Endodermal cell (in vitro differentiated cells): Measurements from ENCODE around the gene PYY. TPM values are rescaled to one million over a fixed set of nuclear protein-coding genes. Genes with fewer than 3 reads are reported as not detected.
"Not testable (repeated sequence)": the region's sequence is repeated elsewhere in the genome, so short reads cannot be mapped to it uniquely, and the experiment has no call there.

Experiments used
- DNase-seq: peaks from one replicate; pipeline ENCODE4 v3.0.0-alpha.2; 2017
- H3K27ac ChIP-seq: 2 replicates; pipeline ENCODE4 v1.5.1; 2013; ENCODE audit warnings: mild to moderate bottlenecking, low read depth, low read length, moderate library complexity
- H3K27me3 ChIP-seq: 2 replicates; pipeline ENCODE4 v1.6.1; 2013; ENCODE audit warnings: mild to moderate bottlenecking, low read length, moderate library complexity; ENCODE audit not compliant: insufficient read depth, control insufficient read depth, poor library complexity, severe bottlenecking
- H3K36me3 ChIP-seq: 2 replicates; pipeline ENCODE4 v1.7.0; 2013; ENCODE audit warnings: mild to moderate bottlenecking, low read length, moderate library complexity; ENCODE audit not compliant: control insufficient read depth, insufficient read depth
- H3K4me1 ChIP-seq: one replicate; pipeline ENCODE4 v1.7.0; 2013; ENCODE audit warnings: low read length; ENCODE audit not compliant: control insufficient read depth, insufficient read depth
- H3K4me3 ChIP-seq: 2 replicates; pipeline ENCODE4 v1.5.1; 2013; ENCODE audit warnings: mild to moderate bottlenecking, low read length, moderate library complexity
- H3K9ac ChIP-seq: 2 replicates; pipeline ENCODE4 v1.6.1; 2013; ENCODE audit warnings: mild to moderate bottlenecking, low read length, moderate library complexity; ENCODE audit not compliant: poor library complexity, severe bottlenecking; ENCODE audit errors: extremely low read depth
- H3K9me3 ChIP-seq: 2 replicates; pipeline ENCODE4 v1.6.1; 2013; ENCODE audit warnings: mild to moderate bottlenecking, low read length, moderate library complexity; ENCODE audit not compliant: control insufficient read depth
- H3K27ac Mint-ChIP-seq: 2 replicates; pipeline ENCODE4 v1.8.0; 2020; ENCODE audit warnings: mixed read lengths
- H3K27me3 Mint-ChIP-seq: 2 replicates; pipeline ENCODE4 v1.8.0; 2021; ENCODE audit warnings: mild to moderate bottlenecking, mixed read lengths; ENCODE audit not compliant: insufficient read depth
- H3K36me3 Mint-ChIP-seq: 2 replicates; pipeline ENCODE4 v1.8.0; 2020; ENCODE audit warnings: low read depth, mixed read lengths
- H3K4me1 Mint-ChIP-seq: 2 replicates; pipeline ENCODE4 v1.8.0; 2020; ENCODE audit warnings: mixed read lengths
- H3K4me3 Mint-ChIP-seq: 2 replicates; pipeline ENCODE4 v1.8.0; 2020; ENCODE audit warnings: mild to moderate bottlenecking, moderate library complexity, mixed read lengths
- H3K9me3 Mint-ChIP-seq: 2 replicates; pipeline ENCODE4 v1.8.0; 2020; ENCODE audit warnings: mild to moderate bottlenecking, mixed read lengths
- WGBS, 2 experiments: methylation state at CpG; one replicate each; pipeline versions ENCODE4 v1.1.5 to v1.1.7; 2013; ENCODE audit warnings: missing lambda C conversion rate in 2 of 2, mixed read lengths in 1 of 2; ENCODE audit not compliant: insufficient coverage in 1 of 2, insufficient read length in 1 of 2; 5-methylcytosine and 5-hydroxymethylcytosine counted together
- total RNA-seq, 2 donors: library from RNA; stranded (reverse); fragmentation: NEBNext Ultra II Directional in 1 of 2; extraction: Animal tissue kit (Norgen Biotek cat#: 25700) in 1 of 2; gene quantifications; 2 replicates in 1 of 2; 3 replicates in 1 of 2; pipeline ENCODE4 v1.2.1, GENCODE V29; 2021
- TF ChIP-seq, protein P1 (sequence below): fragments of 200-600 bp; sonication (generic); conservative IDR thresholded peaks from 2 replicates; pipeline ENCODE4 v1.5.0; 2021; ENCODE audit warnings: antibody characterized with exemption, mild to moderate bottlenecking

PYY gene
- total RNA-seq, 2 donors from 2014 or later: 1.3 to 1.4 TPM

DNA sequence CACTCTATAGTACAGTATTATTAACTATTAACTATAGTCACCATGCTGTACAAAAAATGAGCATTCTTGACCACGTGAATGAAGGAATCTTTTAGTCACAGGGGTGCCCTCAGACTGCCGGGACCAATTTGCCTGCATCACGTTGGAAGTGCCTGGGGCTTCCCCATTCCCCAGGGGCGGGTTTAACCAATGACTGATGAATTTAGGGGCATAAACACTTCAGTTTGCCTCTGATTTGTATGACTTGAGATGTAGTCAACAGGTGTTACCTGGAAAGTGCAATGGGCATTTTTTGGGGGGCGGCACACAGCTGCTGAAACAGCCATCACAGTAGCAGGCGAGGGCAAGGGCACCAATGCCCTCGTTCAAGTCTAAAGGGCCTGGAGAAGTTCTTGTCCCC is 8.7 kb upstream of the PYY start:
- H3K9ac ChIP-seq: no peak overlapping the region
- no peaks in the 10 kb centered on the region for H3K36me3 ChIP-seq
- H3K9me3 ChIP-seq: no peaks in the 10 kb centered on the region
- Mint-ChIP-seq H3K4me1 (no peaks in the 10 kb centered on the region), H3K27me3 (peaks cover 5% of the 10 kb centered on the region), H3K36me3 (no peaks in the 10 kb centered on the region), H3K9me3 (no peaks in the 10 kb centered on the region), H3K27ac (no peak overlapping the region), H3K4me3 (no peak overlapping the region)
- no peak overlapping the region for H3K4me3 ChIP-seq
- no peak overlapping the region for H3K27ac ChIP-seq
- TF ChIP-seq, protein P1, sequence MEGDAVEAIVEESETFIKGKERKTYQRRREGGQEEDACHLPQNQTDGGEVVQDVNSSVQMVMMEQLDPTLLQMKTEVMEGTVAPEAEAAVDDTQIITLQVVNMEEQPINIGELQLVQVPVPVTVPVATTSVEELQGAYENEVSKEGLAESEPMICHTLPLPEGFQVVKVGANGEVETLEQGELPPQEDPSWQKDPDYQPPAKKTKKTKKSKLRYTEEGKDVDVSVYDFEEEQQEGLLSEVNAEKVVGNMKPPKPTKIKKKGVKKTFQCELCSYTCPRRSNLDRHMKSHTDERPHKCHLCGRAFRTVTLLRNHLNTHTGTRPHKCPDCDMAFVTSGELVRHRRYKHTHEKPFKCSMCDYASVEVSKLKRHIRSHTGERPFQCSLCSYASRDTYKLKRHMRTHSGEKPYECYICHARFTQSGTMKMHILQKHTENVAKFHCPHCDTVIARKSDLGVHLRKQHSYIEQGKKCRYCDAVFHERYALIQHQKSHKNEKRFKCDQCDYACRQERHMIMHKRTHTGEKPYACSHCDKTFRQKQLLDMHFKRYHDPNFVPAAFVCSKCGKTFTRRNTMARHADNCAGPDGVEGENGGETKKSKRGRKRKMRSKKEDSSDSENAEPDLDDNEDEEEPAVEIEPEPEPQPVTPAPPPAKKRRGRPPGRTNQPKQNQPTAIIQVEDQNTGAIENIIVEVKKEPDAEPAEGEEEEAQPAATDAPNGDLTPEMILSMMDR: no peak
- no peaks in the 10 kb centered on the region for H3K4me1 ChIP-seq
- peaks cover under 1% of the 10 kb centered on the region for H3K27me3 ChIP-seq
- DNase-seq: no peak
- WGBS, 2 experiments: 83 to 86% methylated on average over 6 to 7 of the region's 7 CpGs

DNA sequence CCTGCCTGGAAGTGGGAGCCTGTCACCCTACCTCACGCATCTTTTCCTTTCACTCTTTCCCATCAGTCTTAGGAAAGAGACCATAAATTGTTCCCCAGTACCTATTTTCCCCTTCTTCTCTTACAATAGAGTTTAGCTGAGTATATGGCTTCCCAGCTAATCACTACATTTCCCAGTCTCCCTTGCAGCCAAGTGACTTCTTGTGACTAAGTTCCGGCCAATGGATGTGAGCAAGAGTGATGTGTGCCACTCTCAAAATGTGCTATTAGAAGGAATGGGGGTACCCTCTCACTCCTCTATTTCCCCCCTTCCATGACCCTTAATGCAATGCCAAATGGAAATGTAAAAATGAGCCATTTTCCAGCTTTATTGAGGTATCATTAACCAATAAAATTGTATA is 8.2 kb upstream of the PYY start:
- TF ChIP-seq, protein P1: no peak
- Mint-ChIP-seq H3K9me3 (no peaks in the 10 kb centered on the region), H3K27ac (no peak overlapping the region), H3K36me3 (no peaks in the 10 kb centered on the region), H3K4me3 (no peak overlapping the region), H3K27me3 (peaks cover 5% of the 10 kb centered on the region), H3K4me1 (no peaks in the 10 kb centered on the region)
- H3K9ac ChIP-seq: no peak overlapping the region
- no peaks in the 10 kb centered on the region for H3K27me3 ChIP-seq
- WGBS, 2 experiments: 79 to 100% methylated on average over 1 to 2 of the region's 2 CpGs
- no peak for DNase-seq
- no peaks in the 10 kb centered on the region for H3K9me3 ChIP-seq
- H3K27ac ChIP-seq: no peak overlapping the region
- no peak overlapping the region for H3K4me3 ChIP-seq
- no peaks in the 10 kb centered on the region for H3K4me1 ChIP-seq
- no peaks in the 10 kb centered on the region for H3K36me3 ChIP-seq

DNA sequence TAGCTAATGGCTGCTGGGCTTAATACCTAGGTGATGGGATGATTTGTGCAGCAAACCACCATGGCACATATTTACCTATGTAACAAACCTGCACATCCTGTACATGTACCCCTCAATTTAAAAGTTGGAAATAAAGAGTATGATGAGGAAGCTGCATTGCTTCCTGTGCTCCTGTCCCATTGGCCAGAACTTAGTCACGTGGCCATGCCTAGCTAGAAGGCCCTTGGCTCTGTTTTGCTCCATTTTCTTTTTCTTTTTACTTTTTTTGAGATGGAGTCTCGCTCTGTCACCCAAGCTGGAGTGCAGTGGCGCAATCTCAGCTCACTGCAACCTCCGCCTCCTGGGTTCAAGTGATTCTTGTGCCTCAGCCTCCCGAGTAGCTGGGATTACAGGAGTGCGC is 7.6 kb upstream of the PYY start:
- H3K36me3 Mint-ChIP-seq, H3K27me3 Mint-ChIP-seq: not testable (repeated sequence)

DNA sequence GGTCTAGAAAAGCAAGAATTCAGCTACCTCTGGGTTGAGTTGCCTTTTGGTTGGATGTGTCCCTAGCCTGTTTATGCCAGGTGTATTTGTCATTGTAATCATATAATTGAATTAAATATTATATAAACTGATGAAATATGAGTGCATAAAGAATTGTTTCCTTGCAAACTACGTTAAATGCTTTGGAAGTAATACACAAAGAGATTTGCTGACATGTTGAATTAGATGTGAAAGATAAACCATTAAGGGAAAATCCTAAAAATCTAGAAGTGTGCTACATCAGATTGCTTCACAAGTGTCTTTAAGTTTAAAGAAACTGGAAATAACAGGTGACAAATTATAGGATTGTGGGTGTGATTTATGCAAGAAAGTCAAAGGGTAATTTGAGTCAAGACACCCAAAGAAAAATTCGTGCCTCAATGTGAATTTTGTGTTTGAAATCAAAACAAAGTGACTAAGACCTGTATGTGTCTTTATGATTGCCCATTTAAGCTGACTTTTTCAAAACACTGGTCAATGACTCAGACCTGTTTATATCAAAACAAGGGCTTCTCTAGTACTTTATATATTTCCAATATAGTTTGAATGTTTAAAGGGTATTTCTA is 5.1 kb upstream of the PYY start:
- Mint-ChIP-seq H3K9me3 (no peaks in the 10 kb centered on the region), H3K4me3 (no peak overlapping the region), H3K4me1 (no peaks in the 10 kb centered on the region), H3K36me3 (no peaks in the 10 kb centered on the region), H3K27me3 (peaks cover 27% of the 10 kb centered on the region), H3K27ac (no peak overlapping the region)
- Histone ChIP-seq H3K9me3 (no peaks in the 10 kb centered on the region), H3K9ac (no peak overlapping the region), H3K36me3 (no peaks in the 10 kb centered on the region), H3K4me3 (no peak overlapping the region), H3K4me1 (no peaks in the 10 kb centered on the region), H3K27me3 (peaks cover 13% of the 10 kb centered on the region), H3K27ac (no peak overlapping the region)
- TF ChIP-seq, protein P1: no peak
- DNase-seq: no peak
- WGBS, 2 experiments: 74% methylated on average over 2 of the region's 2 CpGs

More for the DNA sequence above, 7.6 kb upstream of the PYY start:
- not testable (repeated sequence) for H3K4me1 ChIP-seq, H3K27ac ChIP-seq, H3K36me3 ChIP-seq, H3K27me3 ChIP-seq, DNase-seq, H3K9me3 Mint-ChIP-seq, H3K9me3 ChIP-seq, H3K4me1 Mint-ChIP-seq, H3K4me3 Mint-ChIP-seq, H3K4me3 ChIP-seq, H3K27ac Mint-ChIP-seq, H3K9ac ChIP-seq
- WGBS, 2 experiments: 92 to 96% methylated on average over 6 of the region's 6 CpGs
